ENCODE results near the gene RASSF10.

DNA sequence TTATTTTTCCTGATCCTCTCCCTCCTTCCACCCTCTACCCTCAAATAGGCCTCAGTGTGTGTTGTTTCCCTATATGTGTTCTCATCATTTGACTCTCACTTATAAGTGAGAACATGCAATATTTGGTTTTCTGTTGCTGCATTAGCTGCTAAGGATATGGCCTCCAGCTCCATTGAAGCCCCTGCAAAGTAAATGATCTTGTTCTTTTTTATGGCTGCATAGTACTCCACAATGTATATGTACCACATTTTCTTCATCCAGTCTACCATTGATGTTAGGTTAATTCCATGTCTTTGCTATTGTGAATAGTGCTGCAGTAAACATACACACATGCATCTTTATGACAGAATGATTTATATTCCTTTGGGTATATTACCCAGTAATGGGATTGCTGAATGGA is 13.3 kb upstream of the RASSF10 start:
- TF ChIP-seq, protein P1, sequence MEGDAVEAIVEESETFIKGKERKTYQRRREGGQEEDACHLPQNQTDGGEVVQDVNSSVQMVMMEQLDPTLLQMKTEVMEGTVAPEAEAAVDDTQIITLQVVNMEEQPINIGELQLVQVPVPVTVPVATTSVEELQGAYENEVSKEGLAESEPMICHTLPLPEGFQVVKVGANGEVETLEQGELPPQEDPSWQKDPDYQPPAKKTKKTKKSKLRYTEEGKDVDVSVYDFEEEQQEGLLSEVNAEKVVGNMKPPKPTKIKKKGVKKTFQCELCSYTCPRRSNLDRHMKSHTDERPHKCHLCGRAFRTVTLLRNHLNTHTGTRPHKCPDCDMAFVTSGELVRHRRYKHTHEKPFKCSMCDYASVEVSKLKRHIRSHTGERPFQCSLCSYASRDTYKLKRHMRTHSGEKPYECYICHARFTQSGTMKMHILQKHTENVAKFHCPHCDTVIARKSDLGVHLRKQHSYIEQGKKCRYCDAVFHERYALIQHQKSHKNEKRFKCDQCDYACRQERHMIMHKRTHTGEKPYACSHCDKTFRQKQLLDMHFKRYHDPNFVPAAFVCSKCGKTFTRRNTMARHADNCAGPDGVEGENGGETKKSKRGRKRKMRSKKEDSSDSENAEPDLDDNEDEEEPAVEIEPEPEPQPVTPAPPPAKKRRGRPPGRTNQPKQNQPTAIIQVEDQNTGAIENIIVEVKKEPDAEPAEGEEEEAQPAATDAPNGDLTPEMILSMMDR (optimal IDR thresholded peaks at IDR 0.05 in 1 of 3, IDR thresholded peaks at IDR 0.05 in 1 of 3, conservative IDR thresholded peaks at IDR 0.05 in 1 of 3; ENCODE audit: extremely low read depth in 1 of 3, insufficient read depth in 2 of 3, low read length in 3 of 3) = no peak
- no peak for TF ChIP-seq EZH2 (IDR thresholded peaks at IDR 0.05; ENCODE audit: low read length)

Data from keratinocyte (primary cell).